ENCODE measurements around the gene WNT4.

GRCh38 chr1:22177354-22178003, 34.6 kb upstream of the WNT4 start:
- no peak for TF ChIP-seq HDAC6 (IDR thresholded peaks at IDR 0.05; ENCODE audit: low read depth, low read length)
- no peak for TF ChIP-seq EP300 (IDR thresholded peaks at IDR 0.05; ENCODE audit: borderline replicate concordance in 1 of 2, low read depth in 2 of 2, low read length in 2 of 2)
- TF ChIP-seq ZNF274 (IDR thresholded peaks at IDR 0.05; ENCODE audit: borderline replicate concordance, extremely low read depth, low read length): no peak
